Measurements from ENCODE around the gene SLC29A4.
"Not testable (repeated sequence)": the region's sequence is repeated elsewhere in the genome, so short reads cannot be mapped to it uniquely, and the experiment has no call there.

The SLC29A4 gene

DNA sequence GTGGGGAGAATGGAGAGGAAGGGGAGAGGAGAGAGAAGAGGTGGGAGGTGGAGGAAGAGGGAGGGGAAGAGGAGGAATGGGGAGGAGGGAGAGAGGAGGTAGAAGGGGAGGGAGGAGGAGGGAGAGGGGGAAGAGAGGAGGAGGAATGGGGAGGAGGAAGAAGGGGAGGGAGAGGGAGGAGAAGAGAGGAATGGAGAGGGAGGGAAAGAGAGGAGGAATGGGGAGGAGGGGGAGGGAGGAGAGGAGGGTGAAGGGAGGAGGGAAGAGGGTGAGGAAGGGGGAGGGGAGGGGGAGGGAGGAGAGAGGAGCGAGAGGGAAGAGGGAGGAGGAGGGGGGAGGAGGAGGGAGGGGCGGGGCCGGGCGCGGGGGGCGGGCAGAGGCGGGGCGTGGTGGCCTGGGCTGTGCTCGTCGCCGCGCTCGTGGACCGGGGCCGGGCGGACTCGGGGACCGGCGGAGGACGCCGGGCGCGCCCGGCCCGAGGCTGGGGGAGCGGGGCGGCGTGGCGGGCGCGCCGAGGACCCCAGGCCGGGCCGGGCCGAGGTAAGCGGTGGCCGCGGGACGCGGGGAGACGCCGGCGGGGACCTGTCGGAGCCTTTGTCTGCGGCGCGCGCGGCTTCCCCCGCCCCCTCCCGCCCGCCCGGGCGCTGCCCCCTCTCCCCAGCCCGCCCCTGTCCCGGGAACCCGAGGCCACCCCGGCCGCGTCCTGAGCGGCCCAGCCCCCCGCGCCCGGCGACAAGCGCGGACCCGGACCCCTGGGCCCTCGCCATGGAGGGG lies at the start of gene SLC29A4:
SLC29A4 (plus strand) TSS at position 401 of the 774 bp plus-strand sequence. CDS start 4,874 bp downstream, outside the sequence.
- peak; percentile 48 for DNase-seq

DNA sequence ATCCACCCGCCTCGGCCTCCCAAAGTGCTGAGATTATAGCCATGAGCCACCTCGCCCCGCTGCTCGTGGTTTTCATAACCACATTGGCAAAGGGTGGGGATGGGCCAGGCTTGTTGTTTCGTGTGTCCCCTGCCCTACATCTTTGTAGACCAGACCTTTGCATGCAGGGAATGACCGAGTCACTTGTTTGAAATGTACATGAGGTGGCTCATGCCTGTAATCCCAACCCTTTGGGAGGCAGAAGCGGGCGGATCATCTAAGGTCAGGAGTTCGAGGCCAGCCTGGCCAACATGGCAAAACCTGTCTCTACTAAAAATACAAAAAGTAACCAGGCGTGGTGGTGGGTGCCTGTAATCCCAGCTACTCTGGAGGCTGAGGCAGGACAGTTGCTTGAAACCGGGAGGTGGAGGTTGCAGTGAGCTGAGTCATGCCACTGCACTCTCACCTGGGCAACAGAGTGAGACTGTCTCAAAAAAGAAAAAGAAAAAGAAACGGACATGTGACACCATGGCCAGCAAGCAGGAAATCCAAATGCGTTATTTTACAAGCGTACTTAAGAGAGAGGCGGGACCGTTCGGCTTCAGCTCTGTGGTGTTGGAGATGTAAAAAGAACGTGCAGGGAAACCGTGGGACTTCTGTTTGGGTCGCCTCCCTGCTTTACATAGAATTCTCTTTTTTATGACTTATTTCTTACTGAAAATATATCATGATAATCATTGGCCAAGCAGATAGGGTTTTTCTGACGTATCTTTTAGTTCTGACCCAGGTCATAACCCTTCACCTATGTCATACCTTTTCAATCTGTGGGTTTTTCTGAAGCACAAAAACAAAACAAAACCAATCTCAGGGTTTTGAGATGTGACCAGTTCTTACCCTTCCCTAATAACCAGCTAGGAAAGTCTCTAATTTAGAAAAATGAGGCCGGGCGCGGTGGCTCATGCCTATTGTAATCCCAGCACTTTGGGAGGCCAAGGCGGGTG lies 47.6 kb upstream of the SLC29A4 start:
- DNase-seq, result no peak

DNA sequence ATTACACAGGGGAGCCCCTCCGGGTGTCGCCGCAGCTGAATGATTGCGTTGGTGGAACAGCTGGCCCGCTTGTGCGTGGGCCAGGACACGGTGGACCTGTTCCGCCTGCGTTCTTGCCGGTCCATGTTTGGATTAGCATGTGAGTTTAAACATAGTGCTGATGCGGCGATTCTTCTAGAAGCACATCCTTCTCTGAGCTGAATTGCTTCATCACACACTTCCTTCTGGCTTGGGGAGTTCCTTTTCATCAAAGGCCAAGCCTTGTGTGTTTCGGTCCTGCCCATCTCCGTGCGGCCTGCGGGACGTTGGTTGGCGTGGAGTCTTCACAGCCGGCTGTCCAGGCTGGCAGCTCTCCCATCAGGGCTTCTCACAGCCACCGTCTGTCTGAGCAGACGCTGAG lies 45.5 kb upstream of the SLC29A4 start:
- peak; percentile 82 for DNase-seq

GRCh38 chr7:5238500-5238899 lies 44.2 kb upstream of the SLC29A4 start:
- no peak for DNase-seq

- DNase-seq, result no peak
Observed at GRCh38 chr7:5243261-5243660, 39.5 kb upstream of the SLC29A4 start.

DNA sequence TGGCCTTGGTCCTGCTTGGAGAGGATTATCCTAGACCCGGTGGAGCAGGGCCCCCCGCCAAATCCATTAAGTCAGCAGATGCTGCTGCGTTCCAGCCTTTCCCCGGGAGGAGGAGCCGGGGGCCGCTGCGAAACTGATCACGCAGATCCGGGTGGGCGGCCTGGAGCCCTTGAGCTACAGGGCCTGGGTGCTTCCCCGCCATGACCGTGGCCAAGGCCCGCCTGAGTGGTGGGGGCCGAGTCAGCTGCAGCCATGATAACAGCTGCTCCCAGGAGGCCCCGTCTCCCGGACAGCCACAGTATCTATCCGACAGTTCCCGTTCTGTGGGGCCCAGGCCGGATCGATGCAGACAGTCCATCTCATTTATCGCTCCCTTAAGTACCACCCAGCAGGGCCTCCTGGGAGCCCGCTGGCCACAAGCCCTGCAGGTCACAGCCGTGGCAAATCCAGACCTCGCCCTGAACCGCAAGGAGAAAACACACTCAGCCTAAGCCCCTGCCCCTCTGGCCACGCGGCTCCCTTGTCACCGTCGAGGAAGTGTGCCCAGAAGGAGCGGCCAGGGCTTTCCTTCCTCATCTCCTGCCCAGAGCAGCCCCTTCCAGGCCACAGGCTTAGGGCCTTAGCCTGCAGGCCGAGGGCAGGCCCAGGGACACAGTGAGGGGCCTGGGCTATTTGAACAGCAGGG lies 34.4 kb upstream of the SLC29A4 start:
- no peak for DNase-seq

DNA sequence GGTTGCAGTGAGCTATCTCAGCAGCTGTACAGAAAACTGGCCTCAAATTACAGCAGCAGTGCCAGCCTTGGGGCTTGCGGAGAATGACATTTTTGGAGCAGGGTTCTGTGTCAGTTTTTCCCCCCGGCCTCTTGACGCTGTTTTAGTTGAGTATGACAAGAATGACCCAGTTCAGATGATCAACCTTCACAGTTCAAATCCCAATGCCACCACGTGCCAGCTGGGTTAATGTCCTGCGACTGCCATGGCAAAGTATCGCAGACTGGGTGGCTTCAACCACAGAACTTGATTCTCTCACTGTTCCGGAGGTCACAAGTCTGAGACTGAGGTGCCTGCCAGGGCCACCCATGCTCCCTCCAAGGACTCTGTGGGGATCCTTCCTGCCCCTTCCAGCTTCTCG lies 32.0 kb upstream of the SLC29A4 start:
- not testable (repeated sequence) for DNase-seq

- DNase-seq, result not testable (repeated sequence)
Observed at GRCh38 chr7:5253529-5253928, 29.2 kb upstream of the SLC29A4 start.

GRCh38 chr7:5254371-5254770 lies 28.4 kb upstream of the SLC29A4 start:
- not testable (repeated sequence) for DNase-seq

- no peak for DNase-seq
Observed at GRCh38 chr7:5255832-5256231, 26.9 kb upstream of the SLC29A4 start.

DNA sequence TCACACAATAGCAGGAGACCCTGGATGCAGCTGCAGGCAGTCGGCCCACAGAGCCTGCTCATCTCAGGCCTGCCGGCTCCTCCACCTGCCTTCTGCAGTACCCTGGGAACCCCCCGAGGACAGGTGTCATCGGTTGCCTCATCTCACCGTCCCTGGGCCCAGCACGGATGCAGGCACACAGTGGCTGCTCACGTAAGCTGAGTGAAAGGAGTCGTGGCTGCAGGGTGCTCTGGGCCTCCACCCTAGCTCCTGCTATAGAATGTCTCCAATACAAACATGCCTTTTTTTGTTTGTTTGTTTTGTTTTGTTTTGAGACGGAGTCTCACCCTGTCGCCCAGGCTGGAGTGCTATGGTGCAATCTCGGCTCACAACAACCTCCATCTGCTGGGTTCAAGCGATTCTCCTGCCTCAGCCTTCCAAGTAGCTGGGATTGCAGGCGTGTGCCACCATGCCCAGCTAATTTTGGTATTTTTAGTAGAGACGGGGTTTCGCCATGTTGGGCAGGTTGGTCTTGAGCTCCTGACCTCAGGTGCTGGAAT lies 22.1 kb upstream of the SLC29A4 start:
- not testable (repeated sequence) for DNase-seq

- not testable (repeated sequence) for DNase-seq
Observed at GRCh38 chr7:5263066-5263465, 19.7 kb upstream of the SLC29A4 start.

GRCh38 chr7:5265320-5266190 lies 17.2 kb upstream of the SLC29A4 start:
- DNase-seq, result no peak

- DNase-seq, result no peak
Observed at GRCh38 chr7:5266191-5267028, 16.3 kb upstream of the SLC29A4 start.

DNA sequence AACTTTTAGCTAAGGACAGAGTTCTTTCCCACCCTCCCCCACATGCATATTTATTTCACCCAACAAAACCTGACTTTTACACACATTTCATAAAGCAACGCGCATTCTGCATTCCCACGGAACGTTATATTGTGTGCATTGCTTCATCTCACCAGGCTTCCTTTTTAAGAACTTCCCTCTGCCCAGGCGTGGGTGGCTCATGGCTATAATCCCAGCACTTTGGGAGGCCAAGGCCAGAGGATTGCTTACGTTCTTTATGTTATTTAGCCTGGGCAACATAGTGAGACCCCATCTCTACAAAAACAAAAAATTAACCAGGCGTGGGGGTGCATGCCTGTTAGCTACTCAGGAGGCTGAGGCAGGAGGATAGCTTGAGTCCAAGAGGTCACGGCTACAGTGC lies 14.9 kb upstream of the SLC29A4 start:
- not testable (repeated sequence) for DNase-seq

DNA sequence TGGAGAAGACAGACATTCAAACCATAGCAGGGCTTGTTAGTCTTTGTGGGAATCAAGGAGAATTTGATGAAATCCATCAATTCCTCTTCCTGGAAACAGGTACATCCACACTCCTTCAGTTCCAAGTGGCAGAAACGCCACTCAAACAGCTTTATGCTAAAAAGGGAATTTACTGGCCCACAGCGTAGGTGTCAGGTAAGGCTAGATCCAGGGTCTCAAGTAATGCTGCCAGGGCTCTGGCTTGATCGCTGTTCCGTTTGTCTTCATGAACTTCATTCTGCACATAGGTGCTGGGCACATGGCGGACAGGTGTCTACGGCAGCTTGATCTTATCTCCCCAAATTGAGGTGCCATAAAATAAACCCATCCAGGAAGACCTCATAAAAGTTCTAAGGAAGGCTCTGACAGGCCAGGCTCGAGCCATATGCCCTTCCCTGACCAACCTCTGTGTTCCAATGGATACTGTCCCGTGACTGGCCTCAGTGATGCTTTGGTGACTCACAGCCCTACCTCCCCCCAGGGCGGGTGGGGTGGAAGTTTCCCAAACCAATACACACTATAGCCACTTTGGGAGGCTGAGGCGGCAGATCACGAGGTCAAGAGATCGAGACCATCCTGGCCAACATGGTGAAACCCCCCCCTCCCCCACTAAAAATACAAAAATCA lies 12.6 kb upstream of the SLC29A4 start:
- not testable (repeated sequence) for DNase-seq

DNA sequence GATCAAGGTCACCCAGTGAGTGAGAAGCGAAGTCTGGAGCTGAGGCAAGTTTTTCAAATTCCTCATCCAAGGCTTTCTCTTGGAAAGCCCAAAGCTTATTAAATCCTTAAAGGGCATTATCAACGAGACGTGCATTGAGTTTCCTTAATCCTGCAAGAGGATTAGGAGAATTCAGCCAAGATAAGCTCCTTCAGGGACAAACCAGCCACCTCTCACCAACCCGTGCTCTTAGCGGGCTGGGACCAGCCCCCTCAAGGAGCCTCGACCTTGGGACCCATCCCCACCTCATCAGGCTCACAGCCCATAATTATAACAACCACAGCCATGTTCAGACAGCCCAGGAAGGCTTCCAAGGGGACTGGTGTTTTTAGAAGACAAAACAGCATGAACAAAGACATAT lies 12.0 kb upstream of the SLC29A4 start:
- DNase-seq, result no peak

- DNase-seq, result not testable (repeated sequence)
Observed at GRCh38 chr7:5273831-5274405, 8.8 kb upstream of the SLC29A4 start.

DNA sequence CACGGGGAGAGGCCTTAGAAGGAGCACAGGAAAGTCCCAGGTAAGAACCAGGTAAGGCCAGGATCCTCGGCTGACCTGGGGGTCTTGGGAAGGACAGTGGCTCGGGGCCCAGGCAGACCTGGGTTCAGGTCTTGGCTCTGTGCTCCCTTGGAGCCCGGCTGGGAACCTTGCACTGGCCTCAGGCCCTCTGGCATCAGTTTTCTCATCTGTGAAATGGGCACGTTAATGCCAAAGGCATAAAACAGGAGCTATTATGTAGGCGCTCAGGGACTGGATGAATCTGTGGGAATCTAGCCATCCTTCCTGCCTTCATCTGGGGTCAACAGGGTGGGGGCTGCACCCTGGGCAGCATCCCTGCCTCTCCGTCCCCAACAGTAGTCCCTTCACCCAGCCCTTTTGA lies 8.3 kb upstream of the SLC29A4 start:
- DNase-seq, result no peak

- DNase-seq, result peak; percentile 36
Observed at GRCh38 chr7:5274985-5275431, 7.7 kb upstream of the SLC29A4 start.
